NOMO-1 treated with dmso at 0.1 percent for 144 hours (cell line): Measurements from ENCODE around the gene ART1.
A peak's percentile ranks its signal among the peaks of the same experiment; 100 is the strongest.
"Not testable (repeated sequence)": the region's sequence is repeated elsewhere in the genome, so short reads cannot be mapped to it uniquely, and the experiment has no call there.

ENCODE experiments used
- DNase-seq: peaks from one replicate; lab custom pipeline; 2025; ENCODE audit not compliant: unreplicated experiment; lab: John Stamatoyannopoulos, UW

The ART1 gene

GRCh38 chr11:3631331-3631730 is 13.6 kb upstream of the ART1 start:
- no peak for DNase-seq

- DNase-seq: no peak
Measured at GRCh38 chr11:3632070-3632660, 12.8 kb upstream of the ART1 start.

- DNase-seq: no peak
Measured at GRCh38 chr11:3635641-3636375, 9.1 kb upstream of the ART1 start.

DNA sequence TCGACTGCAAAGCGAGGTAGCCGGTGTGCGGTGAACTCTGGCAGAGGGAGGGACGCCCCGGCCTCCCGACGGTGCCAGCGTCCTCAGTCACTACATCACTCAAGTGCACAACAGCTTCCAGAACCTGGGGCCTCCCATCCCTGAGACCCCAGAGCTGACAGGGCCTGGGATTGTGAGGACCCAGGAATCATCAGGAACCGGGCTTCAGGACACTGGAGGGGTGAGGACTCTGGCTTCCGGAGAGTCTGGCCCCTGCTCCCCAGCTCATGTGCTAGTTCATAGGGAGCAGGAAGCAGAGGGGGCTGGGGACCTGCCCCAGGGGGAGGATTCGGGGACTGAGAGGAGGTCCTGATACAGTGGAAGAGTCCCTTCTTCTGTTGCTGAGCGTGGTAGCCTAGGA is 7.7 kb upstream of the ART1 start:
- no peak for DNase-seq

GRCh38 chr11:3638513-3638912 is 6.4 kb upstream of the ART1 start:
- DNase-seq: no peak

- DNase-seq: no peak
Measured at GRCh38 chr11:3639841-3640240, 5.1 kb upstream of the ART1 start.

- DNase-seq: no peak
Measured at GRCh38 chr11:3641191-3641590, 3.7 kb upstream of the ART1 start.

GRCh38 chr11:3641701-3642070 is 3.2 kb upstream of the ART1 start, which contains the start of gene ART5:
ART5 (minus strand) TSS chr11:3641992; CDS start chr11:3641862, 130 bp downstream.
- no peak for DNase-seq

DNA sequence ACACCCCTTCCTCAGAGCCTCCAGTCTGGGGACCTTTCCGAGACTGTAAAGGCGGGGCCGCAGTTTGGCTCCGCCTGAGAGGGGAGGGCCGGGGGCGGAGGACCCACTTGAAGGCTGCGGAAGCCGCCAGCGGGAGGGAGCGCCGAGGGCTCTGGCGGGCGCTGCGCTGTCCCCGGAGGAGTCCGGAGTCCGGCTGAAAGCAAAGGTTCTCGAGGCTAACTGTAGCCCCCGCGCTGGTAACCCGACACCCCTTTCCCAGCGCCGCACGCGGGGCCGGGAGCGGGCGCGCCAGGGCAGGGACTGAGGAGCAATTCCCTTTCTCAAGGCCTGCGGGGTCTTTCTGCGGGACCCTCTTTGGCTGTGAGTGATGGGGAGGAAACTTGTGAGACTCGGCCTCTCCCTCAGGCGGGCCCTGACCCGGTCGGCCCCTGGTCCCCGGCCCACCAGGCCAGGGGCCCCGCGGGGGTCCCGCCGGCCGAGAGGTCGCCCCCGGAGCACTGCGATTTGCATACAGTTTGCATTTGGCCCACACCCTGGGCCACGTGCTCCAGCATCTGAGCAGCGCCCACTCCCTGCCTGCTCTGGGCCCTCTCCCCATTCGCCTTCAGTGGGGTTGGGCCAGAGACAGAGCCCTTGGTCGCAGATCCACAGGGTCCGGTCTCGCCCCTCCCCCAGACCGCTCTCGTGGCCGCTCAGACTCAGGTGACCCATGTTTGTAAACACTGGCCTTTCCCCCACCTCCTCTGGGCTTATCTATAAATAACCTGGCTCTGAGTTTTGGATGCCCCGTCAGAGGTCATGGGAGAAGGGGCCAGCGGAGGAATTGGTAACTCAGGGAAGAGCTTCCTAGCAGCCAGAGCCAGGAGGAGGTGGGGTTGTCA is 2.6 kb upstream of the ART1 start:
- peak; percentile 12 for DNase-seq

- not testable (repeated sequence) for DNase-seq
Measured at GRCh38 chr11:3643102-3643546, 1.8 kb upstream of the ART1 start.

DNA sequence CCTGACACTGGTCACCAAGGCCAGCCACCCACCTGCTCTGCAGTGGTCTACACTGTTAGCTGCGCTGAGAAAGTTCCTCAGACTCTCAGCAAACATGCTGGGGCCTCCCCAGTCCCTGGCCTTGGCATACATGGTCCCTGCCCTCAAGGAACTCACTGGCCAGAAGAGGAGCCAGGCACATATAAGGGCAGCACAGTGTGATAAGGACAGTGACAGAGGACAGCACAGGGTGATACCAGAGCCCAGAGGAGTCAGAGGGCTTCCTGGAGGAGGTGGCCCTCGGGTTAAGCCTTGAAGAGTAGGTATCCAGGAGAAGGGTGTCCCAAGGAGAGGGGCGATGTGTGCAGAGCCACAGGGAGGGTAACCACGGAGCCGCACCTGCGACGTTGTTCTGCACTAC is 624 bp downstream of the ART1 start:
- DNase-seq: no peak

DNA sequence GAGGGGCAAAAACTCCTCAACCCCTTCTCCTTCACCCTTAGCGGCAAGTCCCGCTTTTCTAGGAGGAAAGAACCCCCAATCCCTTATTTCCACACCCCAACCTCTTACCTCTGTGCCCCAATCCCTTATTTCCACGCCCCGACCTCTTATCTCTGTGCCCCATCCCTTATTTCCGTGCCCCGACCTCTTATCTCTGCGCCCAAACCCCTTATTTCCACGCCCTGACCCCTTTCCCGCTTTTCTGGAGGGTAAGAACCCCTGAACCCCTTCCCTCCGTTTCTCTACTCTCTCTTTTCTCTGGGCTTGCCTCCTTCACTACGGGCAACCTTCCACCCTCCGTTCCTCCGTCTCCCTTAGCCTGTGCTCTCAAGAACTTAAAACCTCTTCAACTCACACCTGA is 3.9 kb downstream of the ART1 start:
- DNase-seq: not testable (repeated sequence)

GRCh38 chr11:3649374-3649773 is 4.4 kb downstream of the ART1 start:
- not testable (repeated sequence) for DNase-seq

DNA sequence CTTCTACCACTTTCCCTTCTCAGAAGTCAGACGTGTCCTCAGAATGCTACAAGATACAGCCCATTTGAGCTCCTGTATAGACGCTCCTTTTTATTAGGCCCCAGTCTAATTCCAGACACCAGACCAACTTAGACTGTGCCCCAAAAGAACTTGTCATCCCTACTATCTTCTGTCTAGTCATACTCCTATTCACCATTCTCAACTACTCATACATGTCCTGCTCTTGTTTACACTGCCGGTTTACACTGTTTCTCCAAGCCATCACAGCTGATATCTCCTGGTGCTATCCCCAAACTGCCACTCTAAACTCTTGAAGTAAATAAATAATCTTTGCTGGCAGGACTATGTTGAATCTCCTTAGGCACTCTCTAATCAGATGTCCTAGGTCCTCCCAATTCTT is 7.6 kb downstream of the ART1 start:
- not testable (repeated sequence) for DNase-seq

DNA sequence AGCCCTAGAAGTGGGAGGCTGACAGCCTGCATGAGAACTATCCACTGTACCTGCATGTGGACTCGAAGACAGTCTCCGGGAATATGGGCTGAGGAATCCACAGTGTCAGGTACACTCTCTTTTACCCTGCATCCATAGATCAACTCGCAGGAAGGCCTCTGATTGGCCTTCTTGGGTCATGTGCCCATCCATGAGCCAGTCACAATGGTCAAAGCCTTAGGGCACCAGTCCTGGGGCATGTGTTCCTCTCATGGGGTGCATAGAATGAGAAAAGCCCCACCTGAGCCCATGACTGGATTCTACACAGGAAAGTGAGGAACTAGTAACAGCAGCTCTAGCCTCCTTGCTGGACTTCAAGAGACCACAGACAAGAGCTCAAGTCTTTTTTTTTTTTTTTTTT is 10.6 kb downstream of the ART1 start:
- no peak for DNase-seq

- not testable (repeated sequence) for DNase-seq
Measured at GRCh38 chr11:3657331-3657730, 12.4 kb downstream of the ART1 start.

DNA sequence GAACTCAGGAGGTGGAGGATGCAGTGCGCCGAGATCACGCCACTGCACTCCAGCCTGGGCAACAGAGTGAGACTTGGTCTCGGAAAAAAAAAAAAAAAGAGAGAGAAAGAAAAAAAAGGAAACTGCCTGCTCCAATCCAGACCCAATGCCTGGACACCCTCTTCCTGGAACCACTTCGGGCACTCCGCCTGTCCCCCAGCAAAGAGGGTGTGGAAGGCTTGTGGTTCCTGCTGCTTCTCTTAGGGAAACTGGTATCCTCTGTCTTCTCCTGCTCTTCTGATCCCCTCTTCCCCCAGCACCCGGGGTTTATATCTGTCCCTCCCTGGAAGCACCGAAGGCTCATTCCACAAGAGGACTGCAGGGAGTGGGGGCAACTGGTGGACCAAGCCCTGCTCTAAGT is 13.3 kb downstream of the ART1 start:
- no peak for DNase-seq

DNA sequence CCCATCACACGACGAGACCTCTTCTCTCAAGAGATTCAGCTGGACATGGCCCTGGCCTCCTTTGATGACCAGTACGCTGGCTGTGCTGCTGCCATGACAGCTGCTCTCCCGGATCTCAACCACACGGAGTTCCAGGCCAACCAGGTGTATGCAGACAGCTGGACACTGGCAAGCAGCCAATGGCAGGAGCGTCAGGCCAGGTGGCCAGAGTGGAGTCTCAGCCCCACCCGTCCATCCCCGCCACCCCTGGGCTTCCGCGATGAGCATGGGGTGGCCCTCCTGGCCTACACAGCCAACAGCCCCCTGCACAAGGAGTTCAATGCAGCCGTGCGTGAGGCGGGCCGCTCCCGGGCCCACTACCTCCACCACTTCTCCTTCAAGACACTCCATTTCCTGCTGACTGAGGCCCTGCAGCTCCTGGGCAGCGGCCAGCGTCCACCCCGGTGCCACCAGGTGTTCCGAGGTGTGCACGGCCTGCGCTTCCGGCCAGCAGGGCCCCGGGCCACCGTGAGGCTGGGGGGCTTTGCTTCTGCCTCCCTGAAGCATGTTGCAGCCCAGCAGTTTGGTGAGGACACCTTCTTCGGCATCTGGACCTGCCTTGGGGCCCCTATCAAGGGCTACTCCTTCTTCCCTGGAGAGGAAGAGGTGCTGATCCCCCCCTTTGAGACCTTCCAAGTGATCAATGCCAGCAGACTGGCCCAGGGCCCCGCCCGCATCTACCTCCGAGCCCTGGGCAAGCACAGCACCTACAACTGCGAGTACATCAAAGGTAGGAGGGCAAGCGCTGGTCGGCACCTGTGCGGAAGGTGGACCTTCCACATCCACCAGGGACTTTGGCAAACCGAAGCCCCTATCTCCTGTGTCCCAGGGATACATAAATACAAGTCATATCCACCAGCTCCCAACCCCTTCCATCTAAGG is 14.9 kb downstream of the ART1 start:
- DNase-seq: no peak

- no peak for DNase-seq
Measured at GRCh38 chr11:3660960-3661359, 16.0 kb downstream of the ART1 start.

DNA sequence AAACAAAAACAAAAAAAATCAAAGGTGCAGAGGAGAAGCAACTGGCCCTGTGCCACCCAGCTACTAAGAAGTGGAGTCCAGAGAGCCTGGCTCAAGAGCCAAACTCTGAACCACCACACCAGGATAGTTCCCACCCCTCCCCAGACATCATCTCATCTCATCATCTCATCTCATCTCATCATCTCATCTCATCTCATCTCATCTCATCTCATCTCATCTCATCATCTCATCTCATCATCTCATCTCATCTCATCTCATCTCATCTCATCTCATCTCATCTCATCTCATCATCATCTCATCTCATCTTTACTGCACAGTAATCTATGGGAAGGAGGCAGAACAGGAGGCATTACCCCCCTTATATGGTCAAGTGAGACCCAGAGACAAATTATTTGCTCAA is 17.9 kb downstream of the ART1 start:
- no peak for DNase-seq
